KG1 (cell line): ENCODE data around the gene USP12.
"Not testable (repeated sequence)": the region's sequence is repeated elsewhere in the genome, so short reads cannot be mapped to it uniquely, and the experiment has no call there.

Experiments used
- DNase-seq: peaks from one replicate; lab custom pipeline; 2025; lab: John Stamatoyannopoulos, UW

The USP12 gene

GRCh38 chr13:27123445-27123844 is 48.2 kb downstream of the USP12 start:
- not testable (repeated sequence) for DNase-seq

- DNase-seq, result no peak
Observed at GRCh38 chr13:27122036-27122435, 49.6 kb downstream of the USP12 start.

GRCh38 chr13:27120811-27121210 is 50.8 kb downstream of the USP12 start:
- no peak for DNase-seq

- DNase-seq, result no peak
Observed at GRCh38 chr13:27120011-27120410, 51.6 kb downstream of the USP12 start.

GRCh38 chr13:27118428-27119054 is 53.1 kb downstream of the USP12 start:
- no peak for DNase-seq

- DNase-seq, result no peak
Observed at GRCh38 chr13:27117952-27118351, 53.7 kb downstream of the USP12 start.

GRCh38 chr13:27117158-27117557 is 54.5 kb downstream of the USP12 start:
- no peak for DNase-seq

GRCh38 chr13:27113436-27113835 is 58.2 kb downstream of the USP12 start:
- DNase-seq, result no peak

- DNase-seq, result no peak
Observed at GRCh38 chr13:27112006-27112405, 59.6 kb downstream of the USP12 start.

- no peak for DNase-seq
Observed at GRCh38 chr13:27110056-27110746, 61.4 kb downstream of the USP12 start.

GRCh38 chr13:27106144-27106543 is 65.5 kb downstream of the USP12 start:
- no peak for DNase-seq

- no peak for DNase-seq
Observed at GRCh38 chr13:27104606-27105005, 67.0 kb downstream of the USP12 start.

GRCh38 chr13:27101847-27102246 is 69.8 kb downstream of the USP12 start:
- no peak for DNase-seq

GRCh38 chr13:27101289-27101688 is 70.3 kb downstream of the USP12 start:
- no peak for DNase-seq

GRCh38 chr13:27097691-27098090 is 73.9 kb downstream of the USP12 start:
- DNase-seq, result no peak

GRCh38 chr13:27091451-27091850 is 80.2 kb downstream of the USP12 start:
- DNase-seq, result no peak

- DNase-seq, result no peak
Observed at GRCh38 chr13:27088619-27089018, 83.0 kb downstream of the USP12 start.

GRCh38 chr13:27086599-27087265 is 84.9 kb downstream of the USP12 start:
- no peak for DNase-seq

- no peak for DNase-seq
Observed at GRCh38 chr13:27083183-27083582, 88.4 kb downstream of the USP12 start.

- DNase-seq, result no peak
Observed at GRCh38 chr13:27081893-27082679, 89.5 kb downstream of the USP12 start.

GRCh38 chr13:27080018-27080948 is 91.3 kb downstream of the USP12 start:
- DNase-seq, result no peak
